HepG2 (cell line): ENCODE measurements around the gene CAMK1D. TPM values are rescaled to one million over a fixed set of nuclear protein-coding genes. Genes with fewer than 3 reads are reported as not detected.

Experiments
- ATAC-seq: fragments of 200-7000 bp; cut with Tn5 transposase; 3 replicates; pipeline ENCODE4 v1.9.1; 2020; ENCODE audit warnings: mild to moderate bottlenecking, moderate library complexity
- BruUV-seq: library from RNA; stranded (reverse); fragments of 400-500 nt; replicated peaks from 2 replicates; lab custom pipeline; 2021; lab: Mats Ljungman, UMichigan
- CTCF ChIA-PET: fragments of 300-600 bp; formaldehyde crosslinking; extraction: SDS; loops from one replicate; lab custom pipeline; 2021; ENCODE audit warnings: low total read pairs, inconsistent platforms, low intra/inter-chr PET ratio; lab: Yijun Ruan, JAX
- POLR2A ChIA-PET: fragments of 350-600 bp; sonication (Branson Sonifier 250); formaldehyde crosslinking; loops from one replicate; lab custom pipeline; 2020; ENCODE audit warnings: antibody characterized with exemption, inconsistent platforms; lab: Yijun Ruan, JAX
- DNase-seq: peaks from one replicate; pipeline ENCODE4 v3.0.0-alpha.2; 2015; ENCODE audit warnings: low spot score
- FAIRE-seq: peaks from 3 replicates; lab custom pipeline; 2011; peaks lifted over from hg19 to GRCh38; lab: Jason Lieb, UNC
- H2AFZ ChIP-seq: one replicate; pipeline ENCODE4 v1.6.1; 2011; ENCODE audit warnings: low read length, inconsistent platforms
- H3K27ac ChIP-seq: fragments of 300-600 bp; 3 replicates; pipeline ENCODE4 v1.8.0; 2011; ENCODE audit warnings: mixed run types, mild to moderate bottlenecking, mixed read lengths, low read length, inconsistent platforms; ENCODE audit not compliant: insufficient read depth; ENCODE audit errors: extremely low read length
- H3K27me3 ChIP-seq, 2 experiments: fragments of 200-600 bp in 1 of 2; 2 replicates in 1 of 2; 3 replicates in 1 of 2; pipeline versions ENCODE4 v1.6.0 to v1.8.0; 2011; ENCODE audit warnings: low read length in 2 of 2, mild to moderate bottlenecking in 2 of 2, moderate library complexity in 2 of 2, inconsistent platforms in 1 of 2; ENCODE audit not compliant: insufficient read depth in 2 of 2, control insufficient read depth in 1 of 2
- H3K36me3 ChIP-seq, 2 experiments: fragments of 200-600 bp in 1 of 2; replicated peaks in 1 of 2; 2 replicates in 1 of 2; 3 replicates in 1 of 2; pipeline versions ENCODE4 v1.5.1 to v1.8.0; 2011; ENCODE audit warnings: low read length in 2 of 2, inconsistent platforms in 1 of 2; ENCODE audit not compliant: insufficient read depth in 2 of 2, control insufficient read depth in 1 of 2
- H3K4me1 ChIP-seq: 2 replicates; pipeline ENCODE4 v1.5.1; 2012; ENCODE audit warnings: low read length, inconsistent platforms; ENCODE audit not compliant: insufficient read depth
- H3K4me2 ChIP-seq: 2 replicates; pipeline ENCODE4 v1.6.0; 2011; ENCODE audit warnings: low read depth, low read length, inconsistent platforms
- H3K4me3 ChIP-seq, 3 experiments: fragments of 200-600 bp in 1 of 3; sonication (generic), shearing (Covaris generic) in 1 of 3; replicated peaks in 1 of 3; 2 replicates each; pipeline ENCODE4 v1.5.1; 2011 to 2016; ENCODE audit warnings: low read length in 3 of 3, inconsistent platforms in 2 of 3, low read depth in 2 of 3, mild to moderate bottlenecking in 2 of 3, control low read depth in 1 of 3, mixed read lengths in 1 of 3; ENCODE audit not compliant: insufficient read depth in 1 of 3
- H3K79me2 ChIP-seq: one replicate; pipeline ENCODE4 v1.6.1; 2011; ENCODE audit warnings: low read length, inconsistent platforms; ENCODE audit not compliant: insufficient read depth
- H3K9ac ChIP-seq: 2 replicates; pipeline ENCODE4 v1.6.0; 2011; ENCODE audit warnings: mild to moderate bottlenecking, low read depth, low read length, inconsistent platforms; ENCODE audit not compliant: insufficient read depth
- H3K9me3 ChIP-seq: 2 replicates; pipeline ENCODE4 v1.5.1; 2012; ENCODE audit warnings: mild to moderate bottlenecking, low read length
- H4K20me1 ChIP-seq: 2 replicates; pipeline ENCODE4 v1.6.0; 2011; ENCODE audit warnings: inconsistent platforms, mild to moderate bottlenecking, low read length, moderate library complexity; ENCODE audit not compliant: insufficient read depth
- DNMT1 ChIP-seq: sonication (generic); formaldehyde crosslinking; IDR thresholded peaks from 2 replicates; pipeline ENCODE4 v1.5.1; 2020; ENCODE audit warnings: mild to moderate bottlenecking, missing genetic modification reagents
- GMEB2 ChIP-seq: IDR thresholded peaks from 2 replicates; pipeline ENCODE4 v1.6.1; 2016; ENCODE audit warnings: missing biosample characterization, missing genetic modification reagents, low read depth
- KAT7 ChIP-seq: IDR thresholded peaks from 2 replicates; pipeline ENCODE4 v1.6.1; 2018; ENCODE audit warnings: borderline replicate concordance, missing compliant biosample characterization
- MAFG ChIP-seq: sonication (generic); formaldehyde crosslinking; IDR thresholded peaks from 2 replicates; pipeline ENCODE4 v1.5.1; 2020; ENCODE audit warnings: mild to moderate bottlenecking, missing genetic modification reagents
- RAD21 ChIP-seq: fragments of 450-650 bp; formaldehyde crosslinking; IDR thresholded peaks from 2 replicates; pipeline ENCODE4 v1.5.0; 2020; ENCODE audit warnings: mild to moderate bottlenecking
- RXRA ChIP-seq: sonication (generic); formaldehyde crosslinking; IDR thresholded peaks from 2 replicates; pipeline ENCODE4 v1.5.1; 2020; ENCODE audit warnings: missing genetic modification reagents
- RXRB ChIP-seq: IDR thresholded peaks from 2 replicates; pipeline ENCODE4 v1.6.1; 2016; ENCODE audit warnings: borderline replicate concordance, missing genetic modification reagents, missing compliant biosample characterization
- SETDB1 ChIP-seq: sonication (generic); formaldehyde crosslinking; IDR thresholded peaks from 2 replicates; pipeline ENCODE4 v1.5.1; 2020; ENCODE audit warnings: missing genetic modification reagents, mild to moderate bottlenecking, borderline replicate concordance
- U2AF2 ChIP-seq: fragments of 200-400 bp; formaldehyde crosslinking; IDR thresholded peaks from 2 replicates; pipeline ENCODE4 v1.6.1; 2017; ENCODE audit warnings: low read depth, mild to moderate bottlenecking, low read length
- ZMYM3 ChIP-seq: sonication (generic); formaldehyde crosslinking; IDR thresholded peaks from 2 replicates; pipeline ENCODE4 v1.5.1; 2020; ENCODE audit warnings: mild to moderate bottlenecking, missing genetic modification reagents
- ZNF841 ChIP-seq: sonication (generic); formaldehyde crosslinking; IDR thresholded peaks from 2 replicates; pipeline ENCODE4 v1.8.1; 2023; ENCODE audit warnings: missing genetic modification reagents, borderline replicate concordance
- WGBS: methylation state at CpG from one replicate; pipeline ENCODE4 v1.1.6; 2017; ENCODE audit warnings: low lambda C conversion rate; 5-methylcytosine and 5-hydroxymethylcytosine counted together
- in situ Hi-C: cut with HindIII; loops from 2 replicates; pipeline ENCODE4 v1.10.0; 2017; ENCODE audit warnings: low pct_unique_long_range_greater_than_20kb; ENCODE audit not compliant: extremely low pct_ligation_motif_present
- intact Hi-C: fragments of 100-400 bp; cut with micrococcal nuclease; formaldehyde crosslinking; loops from one replicate; pipeline ENCODE4 v1.10.0; 2022; ENCODE audit not compliant: unreplicated experiment
- polyA plus RNA-seq, 8 experiments: library from polyadenylated mRNA; depleted of rRNA in 3 of 8; stranded (reverse) in 7 of 8; unstranded in 1 of 8; fragments of >200 nt; fragmentation: Illumina TruSeq in 4 of 8; extraction: Trizol in 4 of 8; gene quantifications; 2 replicates each; pipeline versions ENCODE4 v1.2.1 to v1.2.3, GENCODE V29; 2011 to 2016; ENCODE audit warnings: low read depth in 4 of 8, missing spikeins in 1 of 8, mixed read lengths in 1 of 8; ENCODE audit not compliant: insufficient read depth in 1 of 8
- total RNA-seq, 5 experiments: library from RNA; depleted of rRNA; stranded (reverse); fragments of >200 nt; fragmentation: Illumina TruSeq; extraction: Trizol; gene quantifications; 2 replicates each; pipeline ENCODE4 v1.2.3, GENCODE V29; 2016; ENCODE audit warnings: low read depth in 1 of 5

The CAMK1D gene
- total and polyA plus RNA-seq, 2 of the 13 experiments (the other 11 are each of a cell fraction or from before 2014, with no cell fraction given) = under 0.01 TPM; not detected in 1

- Histone ChIP-seq H3K9me3 (no peaks in the 10 kb centered on the region), H3K4me2 (no peak overlapping the region), H3K4me3 (no peak overlapping the region), H4K20me1 (no peaks in the 10 kb centered on the region), H3K79me2 (no peaks in the 10 kb centered on the region), H3K36me3 (no peaks in the 10 kb centered on the region), H2AFZ (no peak overlapping the region), H3K27ac (no peak overlapping the region), H3K4me1 (no peaks in the 10 kb centered on the region), H3K9ac (no peak overlapping the region), H3K27me3 (no peaks in the 10 kb centered on the region; a peak in 1 of 5 replicates)
- no peak for ATAC-seq
- FAIRE-seq = no peak
- WGBS = 50% methylated on average over 2 of the region's 2 CpGs
- in situ Hi-C loops = loop anchor here (10.0 kb wide), 1 partner anchor 393 kb away; no protein-coding TSS in a partner anchor
- ChIA-PET POLR2A (no interaction called here), CTCF (interaction anchor here (2.1 kb wide), 1 partner anchor 393 kb away, joined by 10 read pairs; no protein-coding TSS in a partner anchor)
- no TSS peak for BruUV-seq
- no peak for DNase-seq
- intact Hi-C loops = no loop called here
- no peak for TF ChIP-seq ZMYM3 (CRISPR knock-in tag)
- TF ChIP-seq U2AF2 = no peak
- no peak for TF ChIP-seq RXRB (CRISPR knock-in tag)
- TF ChIP-seq DNMT1 (CRISPR knock-in tag) = no peak
- TF ChIP-seq SETDB1 (CRISPR knock-in tag) = no peak
Observed at GRCh38 chr10:12657489-12657888, 308.1 kb downstream of the CAMK1D start.

GRCh38 chr10:12658526-12658925 lies 309.2 kb downstream of the CAMK1D start:
- intact Hi-C loops = no loop called here
- CTCF ChIA-PET = no interaction called here
- WGBS = 43% methylated on average over 4 of the region's 6 CpGs
- H4K20me1 ChIP-seq = no peaks in the 10 kb centered on the region
- no peak for DNase-seq
- no peaks in the 10 kb centered on the region for H3K79me2 ChIP-seq
- no peak overlapping the region for H3K4me2 ChIP-seq
- H3K4me3 ChIP-seq = no peak overlapping the region
- no TSS peak for BruUV-seq
- POLR2A ChIA-PET = no interaction called here
- no peaks in the 10 kb centered on the region for H3K4me1 ChIP-seq
- H3K36me3 ChIP-seq = no peaks in the 10 kb centered on the region
- in situ Hi-C loops = loop anchor here (10.0 kb wide), 1 partner anchor 394 kb away; no protein-coding TSS in a partner anchor
- ATAC-seq = no peak
- H3K9me3 ChIP-seq = no peaks in the 10 kb centered on the region
- H3K27me3 ChIP-seq = no peaks in the 10 kb centered on the region
- no peak overlapping the region for H3K9ac ChIP-seq
- H3K27ac ChIP-seq = no peak overlapping the region
- no peak for FAIRE-seq
- no peak for TF ChIP-seq KAT7 (CRISPR knock-in tag)
- TF ChIP-seq RAD21 (CRISPR knock-in tag) = no peak
- TF ChIP-seq MAFG (CRISPR knock-in tag) = no peak
- TF ChIP-seq ZNF841 = no peak
- no peak for TF ChIP-seq RXRA
- no peak for TF ChIP-seq GMEB2 (CRISPR knock-in tag)
- no peak overlapping the region for H2AFZ ChIP-seq
